ENCODE results near the gene LRRC8E.

- TF ChIP-seq ATF3 (CRISPR knock-in tag; conservative IDR thresholded peaks at IDR 0.05) (no peak), TCF7 (CRISPR knock-in tag; IDR thresholded peaks at IDR 0.05; ENCODE audit: low read depth) (no peak), ZNF425 (CRISPR knock-in tag; conservative IDR thresholded peaks at IDR 0.05) (no peak)
These were observed 35.2 kb upstream of the LRRC8E start for GRCh38 chr19:7852851-7853769.

Measured in WTC11 (cell line).